ENCODE measurements around the gene DNER.

GRCh38 chr2:229438430-229439159 is 275.8 kb downstream of the DNER start:
- TF ChIP-seq GATA3 (IDR thresholded peaks at IDR 0.05; ENCODE audit: borderline replicate concordance): no peak
- TF ChIP-seq CTCF (IDR thresholded peaks at IDR 0.05): no peak
- no peak for TF ChIP-seq ZFP36 (IDR thresholded peaks at IDR 0.05; ENCODE audit: borderline replicate concordance, partially characterized antibody)
- no peak for TF ChIP-seq POLR2A (IDR thresholded peaks at IDR 0.05; ENCODE audit: low read length)
- no peak for TF ChIP-seq E2F6 (IDR thresholded peaks at IDR 0.05; ENCODE audit: borderline replicate concordance, low read depth)
- TF ChIP-seq HMGXB4 (CRISPR knock-in tag; IDR thresholded peaks at IDR 0.05; ENCODE audit: borderline replicate concordance): no peak
